Prostate gland (tissue), 2 donors: ENCODE results near the gene LMNTD1. TPM values are rescaled to one million over a fixed set of nuclear protein-coding genes. Genes with fewer than 3 reads are reported as not detected.

Experiments
- DNase-seq: peaks from one replicate; pipeline ENCODE4 v3.0.0-alpha.2; 2019; ENCODE audit warnings: low spot score
- H3K27ac ChIP-seq, 2 donors: fragments of 200-600 bp; sonication (generic); 2 replicates each; pipeline ENCODE4 v1.5.1; 2017 to 2019
- H3K27me3 ChIP-seq: fragments of 200-600 bp; sonication (generic); replicated peaks from 2 replicates; pipeline ENCODE4 v1.5.1; 2019; ENCODE audit not compliant: insufficient read depth
- H3K36me3 ChIP-seq, 2 donors: fragments of 200-600 bp; sonication (generic); 1 replicate in 1 of 2; 2 replicates in 1 of 2; pipeline versions ENCODE4 v1.5.1 to v1.8.1; 2017 to 2019
- H3K4me1 ChIP-seq: fragments of 200-600 bp; sonication (generic); replicated peaks from 2 replicates; pipeline ENCODE4 v1.5.1; 2019
- H3K4me3 ChIP-seq, 2 donors: fragments of 200-600 bp; sonication (generic); 2 replicates each; pipeline ENCODE4 v1.5.1; 2017 to 2019
- H3K9me3 ChIP-seq: fragments of 200-600 bp; sonication (generic); 2 replicates; pipeline ENCODE4 v1.5.1; 2017
- POLR2A ChIP-seq: fragments of 450-650 bp; IDR thresholded peaks from one replicate; pipeline ENCODE4 v1.6.1; 2016; ENCODE audit warnings: antibody characterized with exemption, mild to moderate bottlenecking
- POLR2AphosphoS5 ChIP-seq: sonication (generic); formaldehyde crosslinking; IDR thresholded peaks from one replicate; pipeline ENCODE4 v1.6.1; 2017; ENCODE audit warnings: antibody characterized with exemption
- WGBS: methylation state at CpG from one replicate; pipeline ENCODE4 v1.1.5; 2018; 5-methylcytosine and 5-hydroxymethylcytosine counted together
- intact Hi-C: fragments of 100-400 bp; cut with DNase I; formaldehyde crosslinking; loops from one replicate; pipeline ENCODE4 v1.14.2; 2022
- total RNA-seq, 2 donors: library from RNA; depleted of rRNA; stranded (reverse); fragments of >200 nt; gene quantifications; one replicate each; pipeline ENCODE4 v1.1.0, GENCODE V29; 2016
- TF ChIP-seq, protein P1 (sequence below), 4 experiments: fragments of 200-600 bp in 2 of 4; fragments of 450-650 bp in 2 of 4; sonication (generic) in 2 of 4; IDR thresholded peaks; 1 replicate in 3 of 4; 2 replicates in 1 of 4; pipeline ENCODE4 v1.5.1; 2016 to 2019; ENCODE audit warnings: antibody characterized with exemption in 4 of 4, mild to moderate bottlenecking in 2 of 4, moderate library complexity in 2 of 4

Gene LMNTD1
- total RNA-seq, 2 donors from 2014 or later: 3.5 TPM; not detected in 1

DNA sequence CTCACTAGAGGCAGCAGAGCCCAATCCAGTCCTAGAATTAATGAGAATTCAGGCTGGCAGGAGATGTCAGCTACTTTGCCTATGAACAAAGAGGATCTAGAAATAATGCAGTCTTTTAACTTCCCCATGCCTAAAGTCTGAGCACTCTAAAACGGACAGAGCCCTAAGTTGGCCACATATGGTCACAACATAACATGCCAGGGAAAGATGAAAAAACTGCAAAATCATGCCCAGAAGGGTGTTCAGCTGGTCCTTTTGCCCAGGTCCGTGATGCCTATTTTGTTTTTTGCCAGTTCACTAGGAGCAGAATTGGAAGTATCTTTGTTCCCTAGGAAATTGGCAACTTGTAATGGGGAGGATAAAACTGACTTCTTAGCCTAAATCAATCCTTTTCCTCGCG, 20.3 kb upstream of the LMNTD1 start:
- intact Hi-C loops: no loop called here
- TF ChIP-seq, protein P1, sequence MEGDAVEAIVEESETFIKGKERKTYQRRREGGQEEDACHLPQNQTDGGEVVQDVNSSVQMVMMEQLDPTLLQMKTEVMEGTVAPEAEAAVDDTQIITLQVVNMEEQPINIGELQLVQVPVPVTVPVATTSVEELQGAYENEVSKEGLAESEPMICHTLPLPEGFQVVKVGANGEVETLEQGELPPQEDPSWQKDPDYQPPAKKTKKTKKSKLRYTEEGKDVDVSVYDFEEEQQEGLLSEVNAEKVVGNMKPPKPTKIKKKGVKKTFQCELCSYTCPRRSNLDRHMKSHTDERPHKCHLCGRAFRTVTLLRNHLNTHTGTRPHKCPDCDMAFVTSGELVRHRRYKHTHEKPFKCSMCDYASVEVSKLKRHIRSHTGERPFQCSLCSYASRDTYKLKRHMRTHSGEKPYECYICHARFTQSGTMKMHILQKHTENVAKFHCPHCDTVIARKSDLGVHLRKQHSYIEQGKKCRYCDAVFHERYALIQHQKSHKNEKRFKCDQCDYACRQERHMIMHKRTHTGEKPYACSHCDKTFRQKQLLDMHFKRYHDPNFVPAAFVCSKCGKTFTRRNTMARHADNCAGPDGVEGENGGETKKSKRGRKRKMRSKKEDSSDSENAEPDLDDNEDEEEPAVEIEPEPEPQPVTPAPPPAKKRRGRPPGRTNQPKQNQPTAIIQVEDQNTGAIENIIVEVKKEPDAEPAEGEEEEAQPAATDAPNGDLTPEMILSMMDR (IDR thresholded peaks at IDR 0.05): no peak
- TF ChIP-seq POLR2AphosphoS5 (no peak), POLR2A (no peak)
- WGBS: 75% methylated on average over 4 of the region's 4 CpGs
- Histone ChIP-seq H3K36me3 (no peaks in the 10 kb centered on the region), H3K9me3 (no peaks in the 10 kb centered on the region), H3K4me1 (no peaks in the 10 kb centered on the region), H3K27me3 (no peaks in the 10 kb centered on the region), H3K27ac (no peak overlapping the region), H3K4me3 (no peak overlapping the region)
- DNase-seq: no peak

DNA sequence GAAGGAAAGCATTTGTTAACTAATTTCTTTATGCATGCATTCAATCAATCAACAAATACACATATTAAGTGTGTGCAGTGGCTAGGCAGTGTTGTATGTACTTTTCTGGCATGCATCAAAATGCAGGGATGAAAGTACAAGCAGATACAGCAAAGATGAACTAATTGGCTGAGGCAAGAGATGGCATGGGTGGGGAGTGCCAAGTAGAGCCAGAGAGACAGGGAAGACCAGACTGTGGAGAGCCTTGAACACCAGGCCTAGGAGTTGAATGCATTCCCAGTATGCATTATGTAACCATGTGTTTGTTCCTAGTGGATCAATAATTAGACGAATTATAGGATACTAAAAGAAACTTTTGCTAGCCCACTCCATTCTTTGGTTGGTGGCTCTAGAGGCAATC, 17.3 kb upstream of the LMNTD1 start:
- Histone ChIP-seq H3K4me1 (no peaks in the 10 kb centered on the region), H3K36me3 (no peaks in the 10 kb centered on the region), H3K27me3 (no peaks in the 10 kb centered on the region), H3K27ac (no peak overlapping the region), H3K4me3 (no peak overlapping the region), H3K9me3 (no peaks in the 10 kb centered on the region)
- TF ChIP-seq POLR2A: no peak
- TF ChIP-seq POLR2AphosphoS5: peak; percentile 49
- peak; percentile 41 for DNase-seq
- intact Hi-C loops: no loop called here
- WGBS: 55% methylated on average over 1 of the region's 1 CpG

DNA sequence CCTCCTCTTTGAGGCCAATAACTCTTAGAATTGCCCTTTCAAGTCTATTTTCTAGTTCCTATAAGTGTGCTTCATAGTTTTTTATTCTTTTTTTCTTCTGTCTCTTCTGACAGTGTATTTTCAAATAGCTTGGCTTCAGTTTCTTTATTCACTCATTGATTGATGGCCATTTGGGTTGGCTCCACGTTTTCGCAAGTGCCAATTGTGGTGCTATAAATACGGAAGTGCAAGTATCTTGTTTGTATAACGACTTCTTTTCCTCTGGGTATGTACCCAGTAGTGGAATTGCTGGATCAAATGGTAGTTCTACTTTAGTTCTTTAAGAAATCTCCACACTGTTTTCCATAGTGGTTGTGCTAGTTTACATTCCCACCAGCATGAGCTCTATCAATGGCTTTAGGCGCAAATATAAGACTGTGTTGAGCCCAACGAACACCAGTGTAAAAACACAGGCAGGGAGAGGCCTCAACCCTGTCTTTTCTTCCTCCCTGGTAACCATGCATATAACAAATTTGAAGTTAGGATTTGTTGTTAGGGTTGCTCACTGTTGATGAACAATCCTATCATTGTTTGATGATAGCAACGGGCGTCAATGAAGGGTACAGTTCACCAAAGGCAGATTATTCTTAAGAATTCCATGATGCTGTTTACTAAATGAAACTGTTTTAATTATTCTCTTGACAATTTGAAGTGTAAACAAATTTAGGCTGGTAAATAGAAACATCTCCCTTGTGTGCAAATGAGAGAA, 13.3 kb upstream of the LMNTD1 start:
- Histone ChIP-seq H3K4me1 (no peaks in the 10 kb centered on the region), H3K27ac (no peak overlapping the region), H3K27me3 (no peaks in the 10 kb centered on the region), H3K9me3 (no peaks in the 10 kb centered on the region), H3K4me3 (no peak overlapping the region), H3K36me3 (no peaks in the 10 kb centered on the region)
- intact Hi-C loops: no loop called here
- 73% methylated on average over 8 of the region's 8 CpGs for WGBS
- no peak for DNase-seq
- no peak for TF ChIP-seq POLR2A
- TF ChIP-seq, protein P1 (IDR thresholded peaks at IDR 0.05): no peak
- no peak for TF ChIP-seq POLR2AphosphoS5

DNA sequence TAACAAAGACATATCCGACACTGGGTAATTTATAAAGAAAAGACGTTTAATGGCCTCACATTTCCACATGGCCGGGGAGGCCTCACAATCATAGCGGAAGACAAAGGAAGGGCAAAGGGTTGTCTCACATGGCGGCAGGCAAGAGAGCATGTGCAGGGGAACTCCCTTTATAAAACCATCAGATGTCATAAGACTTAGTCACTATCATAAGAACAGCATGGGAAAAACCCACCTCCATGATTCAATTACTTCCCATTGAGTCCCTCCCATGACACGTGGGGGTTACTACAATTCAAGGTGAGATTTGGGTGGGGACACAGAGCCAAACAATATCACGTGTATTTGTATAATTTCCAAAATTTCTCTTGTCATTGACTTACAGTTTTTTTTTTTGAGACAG, 5.5 kb upstream of the LMNTD1 start:
- 92% methylated on average over 7 of the region's 7 CpGs for WGBS
- Histone ChIP-seq H3K36me3 (no peaks in the 10 kb centered on the region), H3K27me3 (no peaks in the 10 kb centered on the region), H3K27ac (no peak overlapping the region), H3K4me1 (no peaks in the 10 kb centered on the region), H3K4me3 (no peak overlapping the region), H3K9me3 (no peaks in the 10 kb centered on the region)
- DNase-seq: no peak
- TF ChIP-seq POLR2A (no peak), POLR2AphosphoS5 (no peak)
- TF ChIP-seq, protein P1 (IDR thresholded peaks at IDR 0.05): no peak
- intact Hi-C loops: no loop called here

DNA sequence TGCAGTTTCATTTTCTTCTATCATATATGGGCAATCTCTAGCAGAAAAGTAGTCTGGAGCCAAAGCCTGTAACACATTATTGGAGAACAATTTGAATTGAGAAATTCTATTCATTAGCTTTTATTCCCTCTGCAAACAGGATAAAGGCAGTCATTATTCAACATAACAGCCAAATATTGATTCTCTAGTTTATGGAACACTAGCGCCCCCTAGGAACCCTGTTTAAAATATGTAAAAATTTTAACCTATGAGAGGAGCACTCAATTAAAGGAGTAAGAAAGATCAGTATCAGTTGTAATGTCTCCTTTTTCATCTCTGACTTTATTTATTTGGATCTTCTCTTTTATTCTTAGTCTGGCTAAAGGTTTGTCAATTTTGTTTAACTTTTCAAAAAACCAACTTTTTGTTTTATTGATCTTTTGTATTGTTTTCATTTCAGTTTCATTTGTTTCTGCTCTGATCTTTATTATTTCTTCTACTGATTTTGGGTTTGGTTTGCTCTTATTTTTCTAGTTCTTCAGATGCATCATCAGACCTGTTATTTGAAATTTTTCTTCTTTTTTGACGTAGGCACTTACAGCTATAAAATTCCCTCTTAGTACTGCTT, 4.8 kb upstream of the LMNTD1 start:
- Histone ChIP-seq H3K4me3 (no peak overlapping the region), H3K36me3 (no peaks in the 10 kb centered on the region), H3K27ac (no peak overlapping the region), H3K27me3 (no peaks in the 10 kb centered on the region), H3K9me3 (no peaks in the 10 kb centered on the region), H3K4me1 (no peaks in the 10 kb centered on the region)
- 53% methylated on average over 2 of the region's 2 CpGs for WGBS
- DNase-seq: peak; percentile 35
- TF ChIP-seq POLR2AphosphoS5 (no peak), POLR2A (no peak)
- TF ChIP-seq, protein P1 (IDR thresholded peaks at IDR 0.05): peak in 3 of 4 experiments; percentile 29 to 38 (median 34)
- intact Hi-C loops: no loop called here
